22Rv1 (cell line): ENCODE data around the gene LCT.

Experiments
- ZFX ChIP-seq: fragments of 450-650 bp; IDR thresholded peaks from 2 replicates; pipeline ENCODE4 v1.6.1; 2017; ENCODE audit warnings: antibody characterized with exemption, borderline replicate concordance
- TF ChIP-seq, protein P1 (sequence below): fragments of 450-650 bp; IDR thresholded peaks from 2 replicates; pipeline ENCODE4 v1.5.1; 2017; ENCODE audit warnings: mild to moderate bottlenecking

DNA sequence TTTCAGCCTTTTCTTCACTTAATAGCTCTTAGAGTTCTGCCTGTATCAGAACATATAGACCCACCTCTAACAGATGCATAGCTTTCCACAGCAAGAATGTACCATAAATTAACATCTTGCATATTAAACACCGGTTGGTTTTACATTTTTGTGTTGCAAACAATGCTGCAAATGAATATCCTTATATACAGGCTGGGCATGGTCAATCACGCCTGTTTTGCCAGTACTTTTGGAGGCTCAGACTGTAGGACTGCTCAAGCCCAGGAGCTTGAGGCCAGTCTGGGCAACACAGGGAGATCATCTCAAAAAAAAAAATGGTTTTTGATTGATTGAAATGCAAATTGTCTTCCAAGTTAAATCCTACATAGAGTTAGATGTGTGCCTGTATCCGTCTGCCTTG lies 1.5 kb upstream of the LCT start:
- TF ChIP-seq, protein P1, sequence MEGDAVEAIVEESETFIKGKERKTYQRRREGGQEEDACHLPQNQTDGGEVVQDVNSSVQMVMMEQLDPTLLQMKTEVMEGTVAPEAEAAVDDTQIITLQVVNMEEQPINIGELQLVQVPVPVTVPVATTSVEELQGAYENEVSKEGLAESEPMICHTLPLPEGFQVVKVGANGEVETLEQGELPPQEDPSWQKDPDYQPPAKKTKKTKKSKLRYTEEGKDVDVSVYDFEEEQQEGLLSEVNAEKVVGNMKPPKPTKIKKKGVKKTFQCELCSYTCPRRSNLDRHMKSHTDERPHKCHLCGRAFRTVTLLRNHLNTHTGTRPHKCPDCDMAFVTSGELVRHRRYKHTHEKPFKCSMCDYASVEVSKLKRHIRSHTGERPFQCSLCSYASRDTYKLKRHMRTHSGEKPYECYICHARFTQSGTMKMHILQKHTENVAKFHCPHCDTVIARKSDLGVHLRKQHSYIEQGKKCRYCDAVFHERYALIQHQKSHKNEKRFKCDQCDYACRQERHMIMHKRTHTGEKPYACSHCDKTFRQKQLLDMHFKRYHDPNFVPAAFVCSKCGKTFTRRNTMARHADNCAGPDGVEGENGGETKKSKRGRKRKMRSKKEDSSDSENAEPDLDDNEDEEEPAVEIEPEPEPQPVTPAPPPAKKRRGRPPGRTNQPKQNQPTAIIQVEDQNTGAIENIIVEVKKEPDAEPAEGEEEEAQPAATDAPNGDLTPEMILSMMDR, result no peak
- no peak for TF ChIP-seq ZFX
